GM12878 (cell line): ENCODE measurements around the gene ZNF80. TPM values are rescaled to one million over a fixed set of nuclear protein-coding genes. Genes with fewer than 3 reads are reported as not detected.

Experiments
- ATAC-seq: fragments of 200-7000 bp; cut with Tn5 transposase; 3 replicates; pipeline ENCODE4 v1.9.1; 2020; ENCODE audit warnings: mild to moderate bottlenecking, moderate library complexity
- BruUV-seq: library from RNA; stranded (reverse); fragments of 400-500 nt; replicated peaks from 2 replicates; lab custom pipeline; 2021; lab: Mats Ljungman, UMichigan
- CTCF ChIA-PET: fragments of 300-600 bp; sonication (Branson Sonifier 250); formaldehyde crosslinking; extraction: SDS; loops from one replicate; lab custom pipeline; 2021; ENCODE audit warnings: inconsistent platforms; lab: Yijun Ruan, JAX
- POLR2A ChIA-PET: fragments of 350-600 bp; formaldehyde crosslinking; extraction: SDS; loops from one replicate; lab custom pipeline; 2021; ENCODE audit warnings: inconsistent platforms; lab: Charles Lee
- RAD21 ChIA-PET: fragments of 300-600 bp; sonication (Branson Sonifier 250); formaldehyde crosslinking; loops from one replicate; lab custom pipeline; 2023; ENCODE audit warnings: antibody characterized with exemption; ENCODE audit not compliant: unreplicated experiment; lab: Charles Lee
- SMC1A ChIA-PET: fragments of 300-600 bp; sonication (Branson Sonifier 250); formaldehyde crosslinking; loops from one replicate; lab custom pipeline; 2023; ENCODE audit not compliant: unreplicated experiment, uncharacterized antibody; lab: Charles Lee
- DNase-seq: peaks from one replicate; pipeline ENCODE4 v3.0.0-alpha.2; 2011; ENCODE audit warnings: low read depth, low spot score
- FAIRE-seq: peaks from 3 replicates; lab custom pipeline; 2011; peaks lifted over from hg19 to GRCh38; lab: Jason Lieb, UNC
- H2AFZ ChIP-seq: 2 replicates; pipeline ENCODE4 v1.6.0; 2011; ENCODE audit warnings: low read depth, low read length, control low read depth; ENCODE audit not compliant: control insufficient read depth
- H3K27ac ChIP-seq: 2 replicates; pipeline ENCODE4 v1.5.1; 2011; ENCODE audit warnings: control low read depth; ENCODE audit not compliant: control insufficient read depth, insufficient read depth
- H3K27me3 ChIP-seq, 2 experiments: replicated peaks in 1 of 2; 2 replicates each; pipeline versions ENCODE4 v1.6.0 to v1.6.1; 2011; ENCODE audit warnings: low read length in 1 of 2; ENCODE audit not compliant: control insufficient read depth in 2 of 2, insufficient read depth in 2 of 2
- H3K36me3 ChIP-seq, 2 experiments: 2 replicates each; pipeline ENCODE4 v1.5.1; 2011; ENCODE audit warnings: low read length in 1 of 2; ENCODE audit not compliant: control insufficient read depth in 2 of 2, insufficient read depth in 2 of 2
- H3K4me1 ChIP-seq: 2 replicates; pipeline ENCODE4 v1.6.1; 2011; ENCODE audit warnings: mild to moderate bottlenecking, low read length, moderate library complexity, mixed read lengths; ENCODE audit not compliant: control insufficient read depth, insufficient read depth
- H3K4me2 ChIP-seq: 2 replicates; pipeline ENCODE4 v1.6.0; 2011; ENCODE audit warnings: control low read depth; ENCODE audit not compliant: control insufficient read depth, insufficient read depth
- H3K4me3 ChIP-seq: fragments of 200-600 bp; sonication (generic); 2 replicates; pipeline ENCODE4 v1.5.1; 2016
- H3K79me2 ChIP-seq: 2 replicates; pipeline ENCODE4 v1.6.0; 2011; ENCODE audit warnings: low read length; ENCODE audit not compliant: control insufficient read depth, insufficient read depth
- H3K9ac ChIP-seq: 2 replicates; pipeline ENCODE4 v1.8.0; 2011; ENCODE audit warnings: low read length, control low read depth, mixed read lengths; ENCODE audit not compliant: control insufficient read depth, insufficient read depth
- H3K9me3 ChIP-seq: replicated peaks from 3 replicates; pipeline ENCODE4 v1.5.1; 2011; ENCODE audit warnings: mild to moderate bottlenecking, low read length; ENCODE audit not compliant: control insufficient read depth, insufficient read depth
- H4K20me1 ChIP-seq: 2 replicates; pipeline ENCODE4 v1.6.0; 2011; ENCODE audit not compliant: control insufficient read depth, insufficient read depth
- ATF3 ChIP-seq: IDR thresholded peaks from 2 replicates; pipeline ENCODE4 v1.6.1; 2011; ENCODE audit warnings: low read depth, mild to moderate bottlenecking, low read length, moderate library complexity, borderline replicate concordance; ENCODE audit errors: extremely low read depth
- BCL3 ChIP-seq: IDR thresholded peaks from 2 replicates; pipeline ENCODE4 v1.6.1; 2011; ENCODE audit warnings: borderline replicate concordance, low read depth, mild to moderate bottlenecking, moderate library complexity, low read length; ENCODE audit not compliant: insufficient read depth, poor library complexity, severe bottlenecking
- BCLAF1 ChIP-seq: fragments of 450-650 bp; IDR thresholded peaks from 2 replicates; pipeline ENCODE4 v1.6.1; 2017; ENCODE audit warnings: antibody characterized with exemption, mild to moderate bottlenecking, moderate library complexity
- CHD4 ChIP-seq: fragments of 200-600 bp; sonication (generic); IDR thresholded peaks from 2 replicates; pipeline ENCODE4 v1.6.1; 2016; ENCODE audit warnings: mild to moderate bottlenecking
- FOXM1 ChIP-seq: IDR thresholded peaks from 2 replicates; pipeline ENCODE4 v1.6.1; 2012; ENCODE audit warnings: low read depth, mild to moderate bottlenecking, inconsistent platforms, low read length, moderate library complexity
- IRF5 ChIP-seq: fragments of 450-650 bp; IDR thresholded peaks from 2 replicates; pipeline ENCODE4 v1.6.1; 2017; ENCODE audit warnings: borderline replicate concordance
- LARP7 ChIP-seq: fragments of 450-650 bp; IDR thresholded peaks from 2 replicates; pipeline ENCODE4 v1.6.1; 2017; ENCODE audit warnings: mild to moderate bottlenecking
- MYB ChIP-seq: fragments of 150-350 bp; IDR thresholded peaks from 2 replicates; pipeline ENCODE4 v1.6.1; 2014; ENCODE audit warnings: mild to moderate bottlenecking, low read depth, low read length, borderline replicate concordance
- NFYB ChIP-seq: IDR thresholded peaks from 2 replicates; pipeline ENCODE4 v1.6.1; 2011; ENCODE audit warnings: low read depth, mild to moderate bottlenecking, low read length, improper control_type of control experiment, moderate library complexity; ENCODE audit not compliant: insufficient read depth
- PAX8 ChIP-seq: fragments of 450-650 bp; IDR thresholded peaks from 2 replicates; pipeline ENCODE4 v1.6.1; 2017; ENCODE audit warnings: mild to moderate bottlenecking, moderate library complexity
- SIN3A ChIP-seq: IDR thresholded peaks from 2 replicates; pipeline ENCODE4 v1.6.1; 2012; ENCODE audit warnings: low read depth, low read length, improper control_type of control experiment
- SREBF2 ChIP-seq: IDR thresholded peaks from 2 replicates; pipeline ENCODE4 v1.6.1; 2012; ENCODE audit warnings: mild to moderate bottlenecking, low read length
- STAT3 ChIP-seq: IDR thresholded peaks from 2 replicates; pipeline ENCODE4 v1.6.1; 2011; ENCODE audit warnings: low read depth, low read length, improper control_type of control experiment
- YY1 ChIP-seq: IDR thresholded peaks from 2 replicates; pipeline ENCODE4 v1.6.1; 2011; ENCODE audit warnings: low read depth, mild to moderate bottlenecking, low read length
- ZBTB11 ChIP-seq: fragments of 450-650 bp; formaldehyde crosslinking; IDR thresholded peaks from 2 replicates; pipeline ENCODE4 v1.5.0; 2022; ENCODE audit warnings: mild to moderate bottlenecking, missing genetic modification characterization
- ZNF217 ChIP-seq: fragments of 450-650 bp; IDR thresholded peaks from 2 replicates; pipeline ENCODE4 v1.6.1; 2017; ENCODE audit warnings: antibody characterized with exemption, mild to moderate bottlenecking
- WGBS: methylation state at CpG from one replicate; pipeline ENCODE4 v1.1.6; 2016; ENCODE audit warnings: low lambda C conversion rate; ENCODE audit not compliant: insufficient replicate concordance, insufficient coverage; ENCODE audit errors: missing lambda C conversion rate; 5-methylcytosine and 5-hydroxymethylcytosine counted together
- in situ Hi-C: fragments of 300-500 bp; cut with MboI; formaldehyde crosslinking; loops from 9 replicates; pipeline ENCODE4 v1.14.3; 2018; ENCODE audit warnings: mixed read lengths
- intact Hi-C: fragments of 100-400 bp; cut with micrococcal nuclease; formaldehyde crosslinking; loops from one replicate; pipeline ENCODE4 v1.14.2; 2022; ENCODE audit not compliant: unreplicated experiment
- polyA plus RNA-seq, 11 experiments: library from polyadenylated mRNA; depleted of rRNA in 4 of 11; unstranded in 6 of 11; stranded (reverse) in 5 of 11; fragments of >200 nt; fragmentation: Nextera tagmentation in 4 of 11; fragmentation: Illumina TruSeq in 1 of 11; extraction: Ambion mirVana in 4 of 11; extraction: Trizol in 1 of 11; gene quantifications; 1 replicate in 1 of 11; 2 replicates in 10 of 11; pipeline versions ENCODE4 v1.2.1 to v1.2.3, GENCODE V29; 2011 to 2016; ENCODE audit warnings: inconsistent platforms in 2 of 11, missing spikeins in 2 of 11, low read depth in 1 of 11
- total RNA-seq, 4 experiments: library from RNA; depleted of rRNA in 3 of 4; stranded (reverse); fragments of >200 nt in 3 of 4; fragmentation: Illumina TruSeq in 1 of 4; extraction: Trizol in 1 of 4; gene quantifications; 2 replicates each; pipeline versions ENCODE4 v1.2.1 to v1.2.3, GENCODE V29; 2013 to 2021

ZNF80 gene
- total and polyA plus RNA-seq, 10 of the 15 experiments (the other 5 are each of a cell fraction or from before 2014, with no cell fraction given), result not detected

DNA sequence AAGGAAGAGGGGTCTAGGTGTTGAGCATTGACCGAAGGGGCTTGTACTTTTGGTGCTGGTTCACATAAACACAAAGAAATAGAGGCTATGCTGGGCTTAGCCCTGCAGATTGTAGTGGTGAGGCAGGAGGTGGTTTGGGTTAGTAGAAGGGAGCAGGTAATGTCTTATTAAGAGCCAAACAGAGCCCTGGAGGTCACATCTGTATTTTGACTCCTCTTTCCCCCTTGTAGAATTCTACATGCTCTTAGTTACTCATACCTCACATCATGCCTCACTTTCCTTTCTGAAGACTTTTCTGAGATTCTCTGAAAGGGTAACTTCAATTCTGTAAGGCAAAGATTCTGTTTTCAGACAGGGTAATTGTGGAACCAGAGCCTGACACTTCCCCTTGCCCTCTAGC is 16.1 kb upstream of the ZNF80 start:
- no peaks in the 10 kb centered on the region for H3K27me3 ChIP-seq
- BruUV-seq, result no TSS peak
- no peaks in the 10 kb centered on the region for H3K4me1 ChIP-seq
- no peaks in the 10 kb centered on the region for H3K79me2 ChIP-seq
- FAIRE-seq, result no peak
- no peaks in the 10 kb centered on the region for H3K36me3 ChIP-seq
- no peak overlapping the region for H3K4me2 ChIP-seq
- TF ChIP-seq IRF5 (no peak), SREBF2 (no peak), ZNF217 (no peak), STAT3 (no peak), LARP7 (no peak), BCL3 (no peak), BCLAF1 (no peak), SIN3A (no peak), FOXM1 (no peak), MYB (no peak), YY1 (no peak), CHD4 (no peak), NFYB (no peak), ZBTB11 (no peak), PAX8 (no peak), ATF3 (no peak)
- ChIA-PET POLR2A (no interaction called here), SMC1A (no interaction called here), CTCF (no interaction called here), RAD21 (no interaction called here)
- ATAC-seq, result no peak
- no peaks in the 10 kb centered on the region for H4K20me1 ChIP-seq
- H3K9ac ChIP-seq, result no peak overlapping the region
- H2AFZ ChIP-seq, result no peak overlapping the region
- 46% methylated on average over 1 of the region's 1 CpG for WGBS
- DNase-seq, result no peak
- H3K9me3 ChIP-seq, result no peaks in the 10 kb centered on the region
- H3K4me3 ChIP-seq, result no peak overlapping the region
- no peak overlapping the region for H3K27ac ChIP-seq
- intact Hi-C loops, result no loop called here
- in situ Hi-C loops, result no loop called here
